Activated CD8-positive, alpha-beta memory T cell treated with anti-CD3 and anti-CD28 coated beads for 4 hours (primary cell): Measurements from ENCODE around the gene MYOT.
"Not testable (repeated sequence)": the region's sequence is repeated elsewhere in the genome, so short reads cannot be mapped to it uniquely, and the experiment has no call there.

ENCODE experiments used
- DNase-seq, 2 donors: peaks; one replicate each; pipeline ENCODE4 v3.0.0-alpha.2; 2020; ENCODE audit warnings: low read depth in 2 of 2

The MYOT gene

GRCh38 chr5:137856201-137856600 lies 11.5 kb upstream of the MYOT start:
- no peak for DNase-seq

DNA sequence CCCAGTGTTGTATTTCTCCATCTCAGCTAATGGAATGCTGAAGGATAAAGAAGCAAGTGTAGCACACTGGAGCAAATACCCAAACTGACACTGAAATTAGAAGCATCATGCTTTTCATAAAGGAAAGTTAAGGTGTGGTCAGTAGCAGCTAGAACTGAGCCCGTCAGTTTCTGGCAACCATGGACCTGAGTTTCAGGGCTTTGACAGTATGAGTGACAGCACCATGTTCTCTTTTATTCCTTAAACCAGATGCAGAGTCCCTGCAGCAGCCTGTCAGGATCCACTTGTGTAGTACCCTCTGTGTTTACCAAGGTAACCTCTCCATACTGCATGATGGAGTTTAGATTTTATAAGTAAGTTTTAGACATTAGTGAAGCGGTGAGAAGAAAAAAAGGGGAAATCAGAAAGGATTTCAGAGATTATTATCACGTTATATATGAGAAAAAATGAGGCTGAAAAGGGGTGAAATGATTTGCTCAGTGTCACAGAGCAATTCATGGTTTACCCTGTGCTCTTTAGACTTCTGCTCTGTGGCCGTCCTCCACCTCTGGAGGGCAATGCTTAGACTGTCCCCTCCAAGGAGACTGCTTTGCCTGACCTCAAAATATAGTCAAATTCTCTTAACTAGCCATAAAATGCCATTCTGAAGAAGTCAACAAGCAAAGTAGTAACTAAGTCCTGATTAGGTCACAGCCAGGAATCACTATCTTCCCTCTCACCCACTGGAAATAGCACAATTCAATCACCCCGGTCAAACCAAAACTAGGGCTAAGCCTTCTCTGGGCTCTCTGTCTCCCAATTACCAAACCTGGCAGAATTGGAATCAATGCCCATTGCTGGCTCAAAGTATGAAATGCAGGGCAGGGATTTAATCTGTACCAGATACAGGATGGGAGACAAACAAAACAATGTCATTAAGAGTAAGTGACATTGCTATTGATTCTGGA lies 10.5 kb upstream of the MYOT start:
- DNase-seq = no peak

GRCh38 chr5:137858223-137858916 lies 9.3 kb upstream of the MYOT start:
- no peak for DNase-seq

DNA sequence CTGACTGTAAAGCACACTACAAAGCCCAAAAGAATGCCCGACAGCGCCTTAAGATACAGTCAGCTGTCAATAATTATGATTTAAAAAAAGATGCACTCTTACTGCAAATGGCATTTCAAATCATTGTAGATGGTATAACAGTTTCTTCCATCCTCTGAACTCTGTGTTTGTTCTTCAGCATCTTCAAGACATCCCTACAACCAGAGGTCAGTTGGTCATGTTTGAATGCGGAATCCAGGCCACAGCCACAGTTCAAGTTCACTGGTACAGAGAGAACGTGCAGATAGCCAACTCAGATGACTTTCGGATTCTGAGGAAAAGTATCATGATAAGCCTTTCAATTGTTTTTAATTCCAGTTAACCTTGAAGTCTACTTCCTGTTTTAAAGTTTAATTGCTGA lies 8.7 kb upstream of the MYOT start:
- no peak for DNase-seq

DNA sequence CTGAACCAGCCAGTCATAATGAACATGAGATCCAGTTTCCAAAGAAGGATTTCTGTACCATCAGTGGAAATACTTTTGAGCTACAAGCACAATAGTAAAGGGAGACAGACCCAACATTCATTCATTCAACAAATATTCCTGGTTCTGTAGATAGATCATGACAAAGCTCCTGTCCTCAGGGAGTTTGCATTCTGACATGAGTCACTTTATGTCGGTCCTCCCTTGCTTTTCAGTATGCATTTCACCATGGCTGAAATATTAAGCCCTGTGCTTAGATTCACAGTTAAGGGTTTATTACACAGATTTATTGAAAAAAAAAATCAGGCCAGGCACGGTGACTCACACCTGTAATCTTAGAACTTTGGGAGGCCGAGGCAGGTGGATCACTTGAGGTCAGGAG lies 5.4 kb upstream of the MYOT start:
- DNase-seq = no peak

- DNase-seq = not testable (repeated sequence)
These were observed 4.0 kb upstream of the MYOT start for GRCh38 chr5:137863653-137864052.

DNA sequence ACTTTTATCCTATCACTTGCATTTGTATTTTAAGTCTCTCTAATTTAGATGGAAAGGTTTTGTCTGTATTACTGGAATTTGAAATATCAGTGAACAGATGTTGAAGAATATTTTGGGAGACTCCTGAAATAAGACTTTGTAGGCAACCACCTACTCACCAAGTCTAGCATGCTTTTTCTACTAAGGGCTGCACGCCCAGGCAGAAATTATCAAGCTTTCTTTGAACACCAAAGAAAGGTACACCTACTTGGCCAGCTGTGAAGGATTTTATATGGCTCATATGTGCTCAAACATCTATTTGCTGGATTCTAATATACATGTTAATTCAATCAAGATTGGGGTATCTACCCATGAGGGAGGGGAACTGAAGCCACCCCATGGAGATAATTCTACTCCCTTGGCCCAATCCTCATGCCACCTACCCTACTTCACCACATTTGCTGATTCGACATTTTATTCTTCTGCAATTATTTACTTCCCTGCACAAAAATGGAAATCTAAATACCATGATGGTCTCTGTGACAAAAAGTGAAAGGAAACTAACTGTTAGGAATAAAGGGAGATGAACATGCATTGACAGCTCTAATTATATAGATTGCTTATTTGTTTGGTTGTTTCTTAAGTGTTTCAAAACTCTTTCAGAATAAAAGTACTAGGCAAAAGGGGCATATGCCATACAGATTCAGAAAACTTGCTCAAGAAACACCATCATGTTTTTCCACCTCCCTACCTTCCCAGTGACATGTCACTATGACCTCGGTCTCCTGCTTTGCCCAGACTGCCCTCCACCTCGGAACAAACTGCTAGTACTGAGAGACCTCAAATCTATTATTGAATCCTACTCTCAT lies 895 bp upstream of the MYOT start:
- DNase-seq = no peak

DNA sequence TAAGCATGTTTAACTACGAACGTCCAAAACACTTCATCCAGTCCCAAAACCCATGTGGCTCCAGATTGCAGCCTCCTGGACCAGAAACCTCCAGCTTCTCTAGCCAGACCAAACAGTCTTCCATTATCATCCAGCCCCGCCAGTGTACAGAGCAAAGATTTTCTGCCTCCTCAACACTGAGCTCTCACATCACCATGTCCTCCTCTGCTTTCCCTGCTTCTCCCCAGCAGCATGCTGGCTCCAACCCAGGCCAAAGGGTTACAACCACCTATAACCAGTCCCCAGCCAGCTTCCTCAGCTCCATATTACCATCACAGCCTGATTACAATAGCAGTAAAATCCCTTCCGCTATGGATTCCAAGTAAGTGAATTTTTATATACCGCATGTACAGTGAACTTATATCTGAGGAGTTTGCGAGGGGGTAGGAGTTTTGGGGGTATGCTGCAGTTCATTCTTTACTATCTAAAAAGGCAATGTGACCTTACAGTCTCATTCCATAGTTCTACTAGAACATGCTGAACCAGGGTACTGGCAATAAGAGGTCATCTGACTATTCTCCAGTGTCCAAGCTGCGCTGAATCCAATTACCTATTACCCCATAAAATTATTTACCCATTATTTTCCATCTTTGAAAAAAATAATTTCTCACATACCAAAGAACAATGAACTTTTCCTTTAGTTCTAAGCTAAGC lies 3.1 kb downstream of the MYOT start:
- DNase-seq = no peak

GRCh38 chr5:137871571-137871970 lies 3.9 kb downstream of the MYOT start:
- no peak for DNase-seq

GRCh38 chr5:137872466-137872865 lies 4.8 kb downstream of the MYOT start:
- no peak for DNase-seq

GRCh38 chr5:137876101-137876500 lies 8.4 kb downstream of the MYOT start:
- DNase-seq = no peak

DNA sequence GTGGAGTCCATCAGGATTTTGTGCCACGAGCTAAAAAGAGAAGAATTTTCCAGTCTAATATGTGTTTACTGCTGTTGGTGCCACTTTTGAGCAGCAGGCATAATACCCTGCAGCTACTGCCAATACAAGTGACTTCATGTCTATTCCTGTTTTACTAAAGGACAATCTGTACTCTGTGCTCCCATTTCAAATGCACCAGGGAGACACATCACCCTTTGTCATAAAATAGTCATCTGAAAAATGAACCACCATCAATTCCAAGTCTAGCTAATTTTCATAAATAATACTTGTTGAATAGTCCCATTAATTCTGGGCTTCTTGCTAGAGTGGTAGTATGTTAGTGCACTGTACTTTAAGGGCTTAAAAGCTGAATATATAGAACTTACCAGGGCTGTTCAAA lies 12.7 kb downstream of the MYOT start:
- no peak for DNase-seq

- no peak for DNase-seq
These were observed 20.2 kb downstream of the MYOT start for GRCh38 chr5:137887831-137888230.

DNA sequence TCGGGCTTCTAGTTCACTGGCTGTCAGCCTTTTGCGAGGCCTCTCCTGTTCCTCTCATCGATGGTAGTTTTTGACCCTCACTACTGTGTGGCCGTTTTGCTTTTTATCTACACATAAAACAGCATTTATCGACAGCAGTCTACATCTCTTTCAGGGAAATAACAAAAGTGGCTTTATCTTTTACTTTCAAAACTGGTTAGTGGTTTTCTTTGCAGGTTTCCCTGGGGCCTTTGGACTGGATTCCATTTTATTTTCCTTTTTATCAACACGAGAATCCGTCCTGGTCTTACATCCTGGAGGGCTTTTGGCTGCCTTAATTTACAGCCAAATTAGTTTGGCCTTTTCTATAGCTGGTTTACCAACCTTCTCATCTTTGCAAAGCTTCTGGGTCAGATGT lies 20.8 kb downstream of the MYOT start:
- DNase-seq = no peak

DNA sequence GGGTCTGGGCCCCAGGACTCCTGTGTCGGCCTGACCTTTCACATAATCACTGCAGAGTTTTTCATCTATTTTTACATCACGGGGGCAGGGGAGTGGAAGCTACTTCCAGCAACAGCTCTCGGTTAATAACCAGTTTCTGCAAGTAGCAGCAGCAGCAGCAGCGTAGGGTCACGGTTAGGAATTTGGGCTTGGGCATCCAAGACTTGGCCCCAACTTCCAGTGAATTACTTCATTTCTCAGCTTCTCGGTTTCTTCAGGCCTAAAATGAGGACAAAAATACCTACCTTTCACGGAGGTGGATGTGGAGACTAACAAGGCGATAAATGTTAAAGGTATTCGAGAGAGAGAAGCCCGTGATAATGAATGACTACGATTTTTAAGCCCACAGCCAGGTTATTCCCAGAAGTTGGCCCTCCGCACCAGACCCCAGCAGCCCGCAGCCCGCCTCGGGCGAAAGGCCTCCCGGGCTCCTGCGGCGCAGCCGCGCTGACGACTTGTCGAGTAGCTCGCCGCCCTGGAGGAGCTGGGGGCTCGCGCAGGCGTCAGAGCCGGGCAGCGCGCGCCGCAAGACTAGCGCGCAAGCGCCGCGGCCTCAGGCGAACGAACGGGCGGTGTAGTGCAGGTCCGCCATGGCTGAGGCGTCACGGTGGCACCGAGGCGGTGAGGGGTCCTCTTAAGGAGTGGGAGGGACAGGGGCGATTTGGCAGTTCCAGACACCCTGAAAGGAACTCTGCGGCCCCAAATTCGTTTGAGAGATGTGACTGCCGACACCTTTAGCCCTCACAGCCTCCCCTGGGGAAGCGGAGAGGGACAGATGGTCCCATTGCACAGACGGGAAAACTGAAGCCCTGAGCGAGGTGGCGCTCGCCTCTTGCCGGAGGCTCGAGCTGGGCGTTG lies 21.5 kb downstream of the MYOT start, which contains the start of gene PKD2L2:
Gene PKD2L2 (plus strand): TSS at position 595 of the 897 bp plus-strand sequence. CDS start 35 bp downstream, at position 630.
- DNase-seq = peak; percentile 56 to 70

DNA sequence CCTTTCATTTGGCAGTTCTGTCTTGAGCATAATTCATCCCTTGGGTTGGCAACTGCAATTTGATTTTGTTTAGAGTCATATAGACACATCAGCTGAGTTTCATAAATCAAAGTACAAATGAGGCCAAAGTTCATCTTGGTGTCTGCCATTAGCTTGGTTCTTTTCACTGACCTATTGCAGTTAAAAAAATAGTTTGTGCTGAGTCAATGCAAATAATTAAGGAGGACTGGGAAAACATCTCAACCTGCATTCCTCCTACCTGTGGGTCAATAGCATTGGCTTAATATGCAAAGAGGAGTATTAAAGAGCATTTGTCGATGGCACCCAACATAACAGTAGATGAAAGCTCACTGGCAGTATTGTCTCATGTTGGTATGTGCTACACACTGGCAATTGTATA lies 23.2 kb downstream of the MYOT start:
- no peak for DNase-seq

DNA sequence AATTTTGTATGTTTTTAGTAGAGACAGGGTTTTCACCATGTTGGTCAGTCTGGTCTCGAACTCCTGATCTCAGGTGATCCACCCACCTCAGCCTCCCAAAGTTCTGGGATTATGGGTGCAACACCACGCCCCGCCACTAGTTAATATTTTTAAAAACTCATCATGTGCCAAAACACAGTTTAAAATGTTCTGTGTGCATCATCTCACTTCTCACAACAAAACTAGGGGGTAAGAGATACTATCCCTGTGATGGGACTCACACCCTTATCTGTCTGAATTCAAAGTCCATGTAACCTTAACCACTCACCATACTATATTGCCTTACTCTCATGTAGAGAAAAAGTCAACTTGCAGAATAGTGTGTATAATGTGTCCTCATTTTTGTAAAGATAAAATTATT lies 24.2 kb downstream of the MYOT start:
- DNase-seq = no peak

DNA sequence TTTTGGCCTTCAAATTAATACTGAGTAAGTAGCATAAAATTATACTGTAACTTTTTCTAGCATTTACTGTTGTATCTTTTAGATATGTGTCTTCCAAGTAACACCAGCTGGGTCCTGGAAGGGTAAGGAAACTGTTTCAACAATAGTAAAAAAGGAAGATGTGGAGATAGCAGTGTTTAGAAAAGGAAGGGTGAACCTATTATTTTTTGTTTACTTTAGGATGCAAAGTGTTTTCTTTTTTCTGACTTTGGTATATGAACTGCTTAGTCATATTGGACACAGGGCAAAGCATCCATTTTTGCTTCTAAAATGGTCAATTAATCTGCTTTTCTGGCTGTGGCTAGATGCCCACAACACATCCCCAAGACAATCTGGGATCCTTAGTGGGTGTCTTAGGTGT lies 26.9 kb downstream of the MYOT start:
- no peak for DNase-seq

DNA sequence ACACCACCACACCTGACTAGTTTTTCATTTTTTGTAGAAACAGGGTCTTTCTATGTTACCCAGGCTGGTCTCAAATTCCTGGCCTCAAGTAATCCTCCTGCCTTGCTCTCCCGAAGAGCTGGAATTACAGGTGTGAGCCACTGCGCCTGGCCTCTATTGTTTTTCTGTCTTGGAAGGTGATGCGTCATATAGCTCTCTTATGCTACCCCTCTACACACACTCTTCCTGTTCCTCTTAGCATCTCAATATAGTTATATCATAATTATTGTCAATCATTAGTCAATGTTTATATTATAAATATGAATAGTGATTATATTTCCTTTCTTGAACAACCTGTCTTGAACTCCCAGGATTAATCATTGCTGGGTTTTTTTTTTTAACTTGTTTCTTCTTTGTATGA lies 28.9 kb downstream of the MYOT start:
- no peak for DNase-seq

GRCh38 chr5:137899493-137899892 lies 31.8 kb downstream of the MYOT start:
- DNase-seq = no peak
